CD4-positive, alpha-beta T cell treated with Interleukin-6 for 4 hours (primary cell): ENCODE measurements around the gene DYDC2.

Source experiments
- DNase-seq: peaks from one replicate; pipeline ENCODE4 v3.0.0-alpha.2; 2020; ENCODE audit warnings: mixed read lengths

Gene DYDC2

DNA sequence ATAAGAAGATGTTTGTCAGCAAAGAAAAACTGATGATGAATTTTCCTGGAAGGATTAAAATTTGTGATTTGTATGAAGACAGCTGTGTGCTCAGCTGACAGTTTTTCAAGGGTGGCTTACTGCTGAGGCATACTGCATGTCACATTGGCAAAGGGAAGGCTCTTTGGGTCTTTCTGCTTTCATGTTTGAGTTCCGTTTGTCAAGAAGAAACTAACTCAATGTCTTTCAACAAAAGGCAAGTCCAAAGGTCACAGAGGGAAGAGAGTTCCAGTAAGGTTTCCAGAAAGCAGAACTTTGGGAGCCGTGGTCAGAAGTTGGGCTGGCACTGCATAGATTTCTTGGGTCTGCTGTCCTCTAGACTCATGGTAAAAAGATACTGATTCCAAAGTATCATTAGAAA, 16.9 kb downstream of the DYDC2 start:
- DNase-seq: no peak

DNA sequence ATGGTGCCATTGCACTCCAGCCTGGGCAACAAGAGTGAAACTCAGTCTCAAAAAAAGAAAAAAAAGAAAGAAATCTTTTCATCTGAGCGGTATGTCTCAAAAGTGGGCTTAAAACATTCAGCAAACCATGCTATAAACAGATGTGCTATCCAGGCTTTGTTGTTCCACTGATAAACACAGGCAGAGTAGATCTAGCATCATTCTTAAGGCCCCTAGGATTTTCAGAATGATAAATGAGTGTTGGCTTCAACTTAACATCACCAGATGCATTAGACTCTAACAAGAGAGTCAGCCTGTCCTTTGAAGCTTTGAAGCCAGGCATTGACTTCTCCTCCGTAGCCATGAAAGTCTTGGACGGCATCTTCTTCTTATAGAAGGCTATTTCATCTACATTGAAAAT, 23.1 kb downstream of the DYDC2 start:
- DNase-seq: no peak

DNA sequence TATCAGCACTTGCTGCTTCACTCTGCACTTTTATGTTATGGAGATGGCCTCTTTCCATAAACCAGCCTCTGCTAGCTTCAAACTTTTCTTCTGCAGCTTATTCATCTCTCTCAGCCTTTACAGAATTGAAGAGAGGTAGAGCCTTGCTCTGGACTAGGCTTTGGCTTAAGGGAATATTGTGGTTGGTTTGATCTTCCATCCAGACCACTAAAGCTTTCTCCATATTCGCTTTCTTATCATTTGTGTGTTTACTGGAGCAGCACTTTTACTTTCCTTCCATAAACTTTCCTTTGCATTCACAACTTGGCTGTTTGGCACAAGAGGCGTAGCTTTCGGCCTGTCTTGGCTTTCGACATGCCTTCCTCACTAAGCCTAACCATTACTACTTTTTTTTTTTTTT, 23.6 kb downstream of the DYDC2 start:
- no peak for DNase-seq

DNA sequence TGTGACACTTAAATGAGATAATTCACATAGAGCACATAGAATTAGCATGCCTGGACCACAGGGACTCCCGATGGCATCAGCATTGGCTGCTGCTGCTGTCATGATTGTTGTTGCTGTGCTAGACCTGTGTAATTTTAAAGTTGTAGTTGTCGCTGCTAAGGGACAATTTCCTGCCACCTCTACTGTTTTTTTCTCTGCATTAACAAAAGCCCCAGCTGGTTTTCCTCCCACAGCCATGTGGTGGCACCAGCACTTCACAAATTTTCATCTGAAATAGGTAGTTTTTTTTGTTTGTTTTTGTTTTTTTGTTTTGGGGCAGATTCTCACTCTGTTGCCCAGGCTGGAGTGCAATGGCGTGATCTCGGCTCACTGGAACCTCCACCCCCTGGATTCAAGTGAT, 26.4 kb downstream of the DYDC2 start:
- DNase-seq: peak; percentile 68

DNA sequence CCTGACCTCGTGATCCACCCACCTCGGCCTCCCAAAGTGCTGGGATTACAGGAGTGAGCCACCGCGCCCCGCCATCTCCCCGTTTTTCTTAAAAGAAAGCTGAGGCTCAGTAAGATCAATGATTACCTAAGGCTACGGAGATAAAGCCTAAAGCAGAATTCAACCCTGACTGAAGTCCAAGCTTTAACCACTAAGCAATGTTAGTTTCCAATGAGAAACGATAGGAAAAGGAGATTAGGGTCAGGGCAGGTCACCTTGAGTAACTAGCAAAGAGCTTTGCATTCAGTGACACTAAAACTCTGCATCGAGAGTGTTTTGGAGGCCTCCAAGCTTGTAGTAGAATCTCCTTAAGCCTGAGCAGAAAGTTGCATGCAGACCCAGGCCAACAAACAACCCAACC, 34.2 kb downstream of the DYDC2 start:
- DNase-seq: no peak

DNA sequence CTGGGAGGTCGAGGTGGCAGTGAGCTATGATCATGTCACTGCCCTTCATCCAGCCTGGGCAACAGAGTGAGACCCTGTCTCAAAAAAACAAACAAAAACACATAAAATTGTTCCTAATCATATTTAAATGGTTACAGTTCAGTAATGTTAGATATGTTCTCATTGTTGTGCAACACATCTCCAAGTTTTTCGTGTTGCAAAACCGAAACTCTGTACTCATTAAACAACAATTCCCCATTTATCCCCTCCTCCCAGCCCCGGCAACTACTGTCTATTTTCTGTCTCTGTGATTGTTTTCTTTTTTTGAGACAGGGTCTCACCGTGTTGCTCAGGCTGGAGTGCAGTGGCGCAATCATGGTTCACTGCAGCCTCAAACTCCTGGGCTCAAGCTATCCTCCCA, 35.7 kb downstream of the DYDC2 start:
- no peak for DNase-seq

DNA sequence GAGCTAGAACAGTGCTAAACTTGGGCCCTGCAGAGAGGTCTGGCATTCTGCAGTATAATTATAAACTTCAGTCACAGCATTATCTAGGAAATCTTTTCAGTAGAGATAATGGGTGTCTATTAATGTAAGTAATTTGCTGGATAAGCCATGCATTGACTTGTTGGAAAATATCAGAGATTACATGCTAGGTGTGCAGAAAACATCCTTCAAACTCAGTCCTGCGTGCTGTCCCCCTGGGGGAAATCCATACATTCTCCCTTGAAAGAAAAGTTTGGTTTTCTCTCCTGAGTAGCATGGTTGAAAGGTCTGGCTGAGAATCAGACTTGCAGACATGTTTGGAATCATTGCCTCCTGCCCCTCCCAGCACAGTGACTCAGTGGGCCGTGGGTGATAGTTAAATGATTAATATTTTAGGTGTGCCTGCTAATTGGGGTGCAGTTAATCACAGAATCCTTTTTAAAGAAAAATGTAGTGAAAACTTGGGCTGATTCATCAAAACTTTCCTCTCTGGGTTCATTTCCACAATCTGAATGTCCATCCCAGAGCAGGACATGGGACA, 37.9 kb downstream of the DYDC2 start:
- DNase-seq: no peak

DNA sequence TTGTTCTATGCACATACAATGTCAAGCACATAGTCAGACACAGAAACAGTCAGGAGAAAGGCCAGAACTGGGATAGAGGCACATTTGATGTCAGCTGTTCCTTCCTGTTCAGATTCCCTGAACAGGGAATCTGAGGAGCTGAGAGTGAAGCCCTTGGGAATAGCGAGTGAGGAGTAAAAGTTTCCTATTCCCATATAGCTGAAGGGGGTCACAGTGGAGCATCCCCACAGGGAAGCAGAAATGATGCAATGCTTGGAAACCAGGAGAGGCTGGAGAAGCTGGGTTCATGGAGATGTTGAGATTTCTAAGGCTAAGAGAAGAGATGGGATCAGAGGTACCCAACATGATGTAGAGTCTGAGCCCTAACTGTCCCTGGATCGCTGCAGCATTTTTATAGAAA, 40.4 kb downstream of the DYDC2 start:
- DNase-seq: no peak

DNA sequence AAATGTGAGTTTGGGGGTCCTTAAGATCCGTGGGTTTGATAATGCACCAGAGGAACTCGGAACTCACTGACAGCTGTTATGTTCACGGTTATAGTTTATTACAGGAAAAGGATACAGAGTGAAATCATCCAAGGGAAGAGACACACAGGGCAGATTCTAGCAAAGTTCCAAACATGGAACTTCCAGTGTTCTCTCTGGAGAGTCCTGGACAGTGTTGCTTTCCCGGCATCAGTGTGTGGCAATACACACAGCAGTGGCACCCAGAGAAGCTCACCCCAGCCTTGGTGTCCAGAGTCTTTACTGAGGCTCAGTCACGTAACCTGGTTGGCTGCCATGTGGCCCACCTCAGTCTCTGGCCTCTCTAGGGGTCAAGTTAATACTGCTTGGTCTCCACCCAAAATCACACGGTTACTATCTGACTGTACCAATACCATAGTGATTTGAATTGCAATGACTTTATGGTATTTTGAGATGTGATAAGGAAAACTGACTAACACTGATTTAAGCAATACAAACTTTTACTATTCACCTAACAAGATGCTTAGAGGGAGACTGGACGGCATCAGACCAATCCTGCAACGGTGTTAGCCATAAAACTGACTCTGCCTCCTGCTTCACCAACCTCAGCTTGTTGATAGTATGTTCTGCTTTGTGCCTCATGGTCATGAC, 43.7 kb downstream of the DYDC2 start:
- DNase-seq: no peak

DNA sequence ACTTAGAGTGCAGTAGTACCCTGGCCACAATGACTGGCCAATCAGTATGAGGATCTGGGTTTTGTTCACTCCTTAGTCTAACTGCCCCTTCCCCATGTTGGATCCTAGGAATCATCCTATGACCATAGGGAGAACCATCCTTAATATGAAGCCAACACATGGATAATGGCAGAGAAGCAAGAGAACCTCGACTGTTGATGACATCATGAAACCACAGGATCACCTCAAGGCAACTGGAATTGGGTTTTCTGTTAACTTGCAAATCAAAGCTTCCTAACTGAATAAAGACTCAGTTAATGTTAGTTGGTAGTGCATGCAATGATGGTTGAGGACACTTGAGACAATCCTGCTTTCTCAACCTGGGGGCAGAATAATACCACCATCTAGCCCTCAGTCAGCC, 48.5 kb downstream of the DYDC2 start:
- no peak for DNase-seq

DNA sequence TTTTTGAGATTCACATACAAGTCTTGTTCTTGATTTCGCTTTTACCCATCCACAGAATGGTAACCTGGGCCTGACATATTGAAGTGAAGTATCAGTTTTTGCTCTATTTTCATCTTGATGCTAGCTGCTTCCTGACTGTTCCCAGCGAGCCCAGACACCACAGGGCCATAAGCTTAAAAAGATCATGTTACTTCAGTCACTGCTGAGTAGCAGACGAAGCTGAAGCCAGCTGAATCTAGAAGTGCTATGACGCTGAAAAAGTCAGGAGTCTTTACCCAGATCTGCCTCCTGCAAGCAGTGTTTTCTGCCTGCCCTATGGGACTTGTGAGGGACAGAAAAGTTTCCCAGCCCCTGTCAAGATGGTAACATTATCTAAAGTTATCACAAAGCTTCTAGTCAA, 49.0 kb downstream of the DYDC2 start:
- no peak for DNase-seq

DNA sequence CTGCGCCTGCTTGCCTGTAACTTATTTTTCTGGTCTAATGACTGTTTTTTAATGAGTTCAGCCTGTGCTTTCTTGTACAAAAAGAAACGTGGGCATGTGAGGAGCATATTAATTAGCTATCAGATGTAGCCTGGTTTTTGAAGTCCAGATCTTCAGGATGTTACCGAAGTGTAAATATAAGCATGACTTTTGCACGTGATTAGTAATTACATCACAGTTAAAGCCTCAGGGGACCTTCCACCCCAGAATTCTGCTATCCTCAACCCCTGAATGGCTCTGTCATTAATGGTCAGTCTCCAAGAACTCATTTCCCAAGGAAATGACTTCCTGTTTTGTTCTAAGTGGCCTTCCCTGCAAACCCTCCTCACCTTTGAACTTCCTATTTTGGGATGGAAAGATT, 49.6 kb downstream of the DYDC2 start:
- DNase-seq: no peak

DNA sequence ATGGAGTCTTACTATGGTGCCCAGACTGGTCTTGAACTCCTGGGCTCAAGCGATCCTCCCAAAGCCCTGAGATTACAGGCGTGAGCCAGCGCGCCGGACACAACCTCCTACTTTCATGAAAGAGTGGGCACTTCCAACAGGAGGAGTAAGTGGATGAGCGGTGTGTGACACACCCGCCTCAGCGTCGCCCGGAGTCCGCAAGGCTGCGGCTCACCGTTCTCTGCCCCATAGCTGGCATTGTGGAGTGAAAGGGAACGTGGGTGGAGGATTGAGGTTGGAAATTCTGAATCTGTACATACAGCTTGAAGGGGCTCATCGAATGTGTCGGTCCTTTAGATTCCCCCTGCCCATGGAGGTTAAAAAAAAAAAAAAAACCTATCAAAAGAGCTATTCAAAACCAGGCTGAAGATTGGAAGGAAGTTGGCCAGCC, 51.2 kb downstream of the DYDC2 start:
- peak; percentile 29 for DNase-seq

DNA sequence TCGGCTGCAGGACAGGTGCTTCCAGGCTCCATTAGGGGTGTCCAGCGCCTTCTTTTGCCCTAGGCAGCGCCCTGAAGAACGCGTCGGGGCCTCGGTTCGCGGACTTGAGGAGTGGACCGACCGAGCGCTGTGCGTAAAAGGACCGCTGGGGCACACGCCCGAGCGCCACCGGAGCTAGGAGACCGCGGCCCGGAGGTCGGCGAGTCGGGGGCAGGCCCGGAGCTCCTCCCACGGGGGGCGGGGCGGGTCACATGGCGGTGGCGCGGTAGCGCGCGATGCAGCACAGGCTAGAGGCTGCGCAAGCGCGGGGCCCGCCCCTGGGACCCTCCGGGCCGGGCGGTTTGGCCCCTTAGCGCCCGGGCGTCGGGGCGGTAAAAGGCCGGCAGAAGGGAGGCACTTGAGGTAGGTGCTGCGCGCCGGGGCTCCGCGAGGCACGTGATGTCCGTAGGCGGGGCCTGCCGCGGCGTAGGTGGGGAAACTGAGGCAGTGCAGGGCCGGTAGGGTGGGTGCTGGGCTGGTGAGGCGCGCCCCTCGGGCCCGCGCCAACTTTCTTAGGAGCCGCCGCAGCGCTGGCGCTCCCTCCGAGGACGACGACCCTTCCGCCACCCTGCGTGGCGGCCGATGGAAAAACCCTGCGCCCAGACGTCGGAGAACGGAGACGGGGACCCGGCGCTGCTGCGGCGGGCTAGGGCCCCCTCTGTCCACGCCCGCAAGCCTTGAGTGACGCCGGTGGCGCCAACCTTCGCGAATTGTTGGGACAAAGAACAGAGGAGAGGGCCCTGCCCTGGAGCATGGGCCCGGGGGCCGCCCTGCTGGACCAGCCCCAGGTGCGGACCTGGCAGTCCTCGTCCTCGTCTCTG, 51.9 kb downstream of the DYDC2 start, which contains the start of gene PRXL2A:
Gene PRXL2A, plus strand, starts transcription at position 310 of the 860 bp plus-strand sequence. CDS start 11,917 bp downstream, outside the sequence.
- peak; percentile 91 for DNase-seq

DNA sequence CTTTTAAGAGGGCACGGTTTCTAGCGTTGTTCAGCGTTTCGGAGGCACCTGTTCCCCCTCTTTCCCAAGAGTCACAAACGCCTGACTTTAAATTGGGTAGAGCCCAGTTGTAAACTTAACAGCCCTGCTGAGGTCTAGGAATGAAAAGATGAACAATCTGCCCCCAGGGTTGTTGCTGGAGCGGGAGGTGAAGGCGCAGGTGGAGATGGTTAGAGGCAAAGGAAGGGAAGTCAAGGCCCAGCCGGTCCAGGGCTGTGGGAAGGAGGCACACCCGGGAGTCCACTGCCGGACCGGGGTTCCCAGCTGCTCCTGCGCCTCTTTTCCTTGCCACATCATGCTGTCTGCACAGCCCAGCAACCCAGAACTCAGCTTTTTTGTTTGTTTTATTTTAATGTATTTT, 52.5 kb downstream of the DYDC2 start:
- DNase-seq: no peak

DNA sequence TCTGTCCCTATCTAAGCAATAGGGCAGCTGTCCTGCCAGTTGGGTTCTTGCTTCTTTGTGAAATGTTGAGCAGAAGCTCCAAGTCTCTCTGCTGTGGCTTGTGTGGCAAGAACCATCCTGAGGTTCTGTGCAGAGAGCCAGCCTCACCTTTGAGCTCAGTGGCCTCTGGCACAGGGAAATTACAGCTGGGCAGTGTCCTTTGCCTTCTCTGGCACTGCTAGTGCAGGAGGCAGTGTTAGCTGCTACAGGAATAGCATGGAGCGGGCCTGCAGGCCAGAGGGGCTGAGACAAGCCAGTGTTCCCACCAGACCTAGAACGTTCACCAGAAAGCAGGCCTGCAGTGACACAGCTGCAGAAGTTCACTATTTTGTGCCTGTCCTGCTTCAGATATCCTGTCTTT, 53.5 kb downstream of the DYDC2 start:
- no peak for DNase-seq

DNA sequence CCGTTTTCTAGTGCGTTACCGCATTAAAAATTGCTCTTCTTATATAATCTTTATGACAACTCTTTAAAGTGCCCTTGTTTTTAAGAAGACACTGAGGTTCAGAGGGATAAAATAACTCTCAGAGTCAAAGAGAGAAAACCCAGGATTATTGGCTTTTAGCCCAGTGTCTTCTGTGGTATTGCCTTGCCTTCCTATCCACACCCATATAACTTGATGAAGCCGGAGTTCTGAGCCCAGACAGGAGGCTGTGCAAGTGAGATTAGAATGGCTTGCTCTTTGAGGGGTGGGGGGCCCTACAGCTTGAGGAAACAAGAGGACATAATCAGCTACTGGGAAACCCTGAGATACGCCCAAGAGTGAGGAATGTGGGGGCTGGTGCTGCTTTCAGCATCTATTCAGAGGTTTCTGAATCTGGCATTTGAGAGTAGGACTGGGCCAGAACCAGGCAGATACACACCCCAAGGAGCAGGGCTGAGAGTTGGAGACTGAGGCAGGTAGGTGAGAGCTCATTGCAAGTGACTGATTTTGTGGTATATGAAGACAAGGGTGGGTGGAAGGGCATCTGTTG, 54.1 kb downstream of the DYDC2 start:
- no peak for DNase-seq

DNA sequence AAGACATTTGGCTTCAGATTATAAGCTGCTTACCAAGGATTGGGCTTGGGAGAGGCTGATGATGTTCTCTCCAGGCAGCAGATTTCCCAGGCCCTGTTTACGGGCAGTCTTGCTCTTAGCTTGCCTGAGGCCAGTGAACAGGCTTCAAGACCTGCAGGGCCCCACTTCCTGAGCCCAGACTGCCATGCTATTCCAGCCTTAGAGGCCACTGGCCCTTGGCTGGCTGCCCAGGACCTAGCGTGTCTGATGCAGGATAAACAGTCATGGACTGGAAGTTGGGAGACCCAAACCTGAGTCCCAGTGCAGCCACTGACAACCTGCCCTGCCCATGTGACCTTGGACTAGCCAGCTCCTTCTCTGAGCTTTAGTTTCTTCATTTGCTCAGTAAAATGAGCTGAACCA, 54.7 kb downstream of the DYDC2 start:
- no peak for DNase-seq

DNA sequence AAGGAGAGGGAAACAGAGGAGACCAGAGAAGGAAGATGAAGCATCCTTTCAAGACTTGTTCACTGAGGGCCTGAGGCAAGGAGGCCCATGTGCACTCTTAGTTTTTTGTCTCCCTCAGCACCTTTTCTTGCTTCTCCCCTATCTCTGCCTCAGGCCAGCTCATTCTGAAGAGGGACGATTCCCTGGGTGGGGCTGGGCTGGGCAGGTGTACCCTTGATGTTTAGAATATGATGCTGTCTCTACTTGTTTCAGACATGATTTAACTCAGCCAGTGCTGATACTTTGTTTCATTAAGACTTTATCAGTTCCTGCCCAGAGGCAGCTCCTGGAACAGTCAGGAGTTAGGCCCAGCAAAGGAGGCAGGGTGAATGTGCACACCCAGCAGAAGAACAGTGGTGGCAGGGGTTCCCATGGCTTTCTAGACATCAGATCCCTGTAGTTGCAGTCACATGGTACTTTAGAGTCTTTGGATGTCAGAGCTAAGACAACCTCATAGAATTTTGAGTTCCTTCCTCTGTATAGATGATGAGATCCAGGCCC, 55.2 kb downstream of the DYDC2 start:
- DNase-seq: no peak

DNA sequence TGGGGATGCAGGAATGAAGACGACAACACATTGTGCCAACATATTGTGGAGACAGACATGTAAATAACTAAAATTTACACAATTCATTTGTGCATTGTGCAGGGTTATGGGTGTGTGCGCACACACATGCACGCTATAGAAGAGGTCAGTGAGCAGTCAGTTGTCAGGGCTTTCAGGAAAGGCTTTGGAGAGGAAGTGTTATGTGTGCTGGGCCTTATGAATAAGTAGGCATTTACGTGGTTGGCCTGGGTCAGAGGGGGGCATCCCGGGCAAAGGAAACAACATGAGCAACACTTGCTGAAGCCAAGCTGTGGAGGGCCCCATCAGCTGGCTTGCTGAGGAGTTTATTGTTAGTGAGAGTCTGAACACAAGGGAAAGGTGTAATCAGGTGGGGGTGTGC, 55.9 kb downstream of the DYDC2 start:
- no peak for DNase-seq

DNA sequence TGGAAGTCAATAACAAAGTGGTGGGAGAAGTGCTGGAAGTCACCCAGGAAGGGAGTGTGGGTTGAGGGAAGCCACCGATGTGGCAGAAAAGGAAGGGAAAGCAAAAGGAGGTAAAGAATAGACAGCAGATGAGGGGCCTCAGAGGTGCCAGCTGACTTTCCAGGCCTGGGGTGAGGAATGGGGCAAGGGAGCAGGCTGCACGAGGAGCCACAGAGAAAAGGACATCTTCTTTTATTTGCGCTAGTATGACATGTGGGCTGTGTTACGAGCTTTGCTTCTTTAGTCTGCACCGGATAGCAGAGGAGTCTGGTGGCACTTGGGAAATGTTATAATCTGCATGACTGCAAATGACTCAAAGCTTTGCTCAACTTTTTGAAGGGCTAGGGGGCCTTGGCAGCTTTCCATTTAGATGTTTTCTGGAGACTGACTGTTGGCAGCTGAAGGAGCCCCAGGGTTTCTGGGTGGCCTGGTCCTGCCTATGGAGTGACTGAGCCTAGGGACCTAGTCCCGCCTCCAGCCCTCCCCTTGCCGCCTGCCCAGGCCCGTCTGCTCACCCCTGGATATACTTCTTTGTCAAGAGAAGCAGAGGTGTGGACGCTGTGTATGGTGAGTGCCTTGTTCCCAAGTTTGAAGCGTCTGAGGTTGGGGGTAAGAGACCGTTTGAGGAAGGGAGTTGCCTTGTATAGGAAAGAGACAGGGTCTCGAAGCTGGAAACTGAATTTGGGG, 56.9 kb downstream of the DYDC2 start:
- no peak for DNase-seq

DNA sequence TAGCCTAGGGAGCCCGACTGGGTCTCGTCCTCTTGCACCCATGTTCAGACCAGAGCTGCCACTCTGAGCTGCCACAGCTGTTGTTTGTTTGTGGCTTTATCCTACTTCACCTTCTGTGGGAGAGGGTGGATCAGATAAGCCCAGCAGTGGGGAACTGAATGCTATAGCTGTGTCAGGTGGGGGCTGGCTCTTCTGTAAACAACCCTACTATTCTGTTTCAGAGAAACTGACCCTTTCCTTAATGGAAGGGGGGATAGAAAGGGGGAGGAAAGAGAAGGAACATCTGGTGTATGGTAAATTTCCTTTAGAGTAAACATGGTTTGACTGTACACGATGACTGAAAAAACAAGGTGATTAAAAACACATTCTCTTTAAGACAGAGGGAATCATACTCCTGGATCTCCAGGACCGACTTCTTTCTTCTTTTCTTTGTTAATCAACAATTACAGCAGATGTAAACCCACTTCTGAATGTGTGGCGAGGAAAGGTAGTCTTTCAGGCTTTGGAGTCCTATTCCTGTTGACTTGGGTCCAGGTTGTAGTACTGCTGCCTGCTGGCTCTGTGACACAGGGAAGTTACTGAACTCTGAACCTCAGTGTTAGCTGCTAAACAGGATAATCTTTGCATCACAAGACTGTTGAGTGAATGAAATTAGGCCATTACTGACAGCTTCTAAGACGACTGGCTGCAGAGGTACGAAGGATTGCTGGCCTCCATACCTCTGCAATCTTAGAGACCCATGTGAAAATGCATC, 57.7 kb downstream of the DYDC2 start:
- no peak for DNase-seq
